Tibial artery (tissue), 4 donors: ENCODE measurements around the gene PLIN4.

ENCODE experiments used
- DNase-seq, 2 donors: peaks; one replicate each; pipeline ENCODE4 v3.0.0-alpha.2; 2019
- H3K27ac ChIP-seq, 2 donors: fragments of 200-600 bp; sonication (generic) in 1 of 2; 1 replicate in 1 of 2; 2 replicates in 1 of 2; pipeline ENCODE4 v1.5.1; 2018 to 2019; ENCODE audit warnings: mild to moderate bottlenecking in 1 of 2
- H3K27me3 ChIP-seq, 2 donors: fragments of 200-600 bp; sonication (generic) in 1 of 2; one replicate each; pipeline versions ENCODE4 v1.5.1 to v1.6.0; 2016 to 2019
- H3K36me3 ChIP-seq, 3 donors: fragments of 200-600 bp; sonication (generic) in 2 of 3; one replicate each; pipeline ENCODE4 v1.5.1; 2016 to 2019; ENCODE audit warnings: mild to moderate bottlenecking in 2 of 3
- H3K4me1 ChIP-seq, 4 donors: fragments of 200-600 bp; sonication (generic) in 2 of 4; 1 replicate in 3 of 4; 2 replicates in 1 of 4; pipeline ENCODE4 v1.5.1; 2016 to 2019
- H3K4me3 ChIP-seq, 2 donors: fragments of 200-600 bp; sonication (generic) in 1 of 2; 1 replicate in 1 of 2; 2 replicates in 1 of 2; pipeline ENCODE4 v1.5.1; 2018 to 2019; ENCODE audit warnings: mild to moderate bottlenecking in 2 of 2
- H3K9me3 ChIP-seq, 3 donors: fragments of 200-600 bp; sonication (generic) in 1 of 3; one replicate each; pipeline ENCODE4 v1.5.1; 2016 to 2019
- CTCF ChIP-seq, 2 experiments: fragments of 200-600 bp in 1 of 2; fragments of 450-650 bp in 1 of 2; IDR thresholded peaks; one replicate each; pipeline ENCODE4 v1.5.1; 2017 to 2019; ENCODE audit warnings: antibody characterized with exemption in 2 of 2, mild to moderate bottlenecking in 1 of 2, moderate library complexity in 1 of 2
- intact Hi-C: fragments of 100-400 bp; cut with DNase I; formaldehyde crosslinking; loops from one replicate; pipeline ENCODE4 v1.15.0; 2023; ENCODE audit warnings: low total_unique reads

PLIN4 gene

GRCh38 chr19:4504297-4504701 is 14.0 kb downstream of the PLIN4 start:
- H3K9me3 ChIP-seq = no peaks in the 10 kb centered on the region
- TF ChIP-seq CTCF (IDR thresholded peaks at IDR 0.05) = no peak
- H3K4me1 ChIP-seq = no peaks in the 10 kb centered on the region
- no peak for DNase-seq
- no peaks in the 10 kb centered on the region for H3K27me3 ChIP-seq
- intact Hi-C loops = no loop called here
- H3K36me3 ChIP-seq = peaks cover 18 to 68% (median 53%) of the 10 kb centered on the region in 3 donors
- H3K4me3 ChIP-seq = no peak overlapping the region
- no peak overlapping the region for H3K27ac ChIP-seq

- TF ChIP-seq CTCF (IDR thresholded peaks at IDR 0.05) = no peak
- Histone ChIP-seq H3K36me3 (peaks cover 23 to 73% (median 58%) of the 10 kb centered on the region in 3 donors), H3K4me3 (no peak overlapping the region), H3K27ac (no peak overlapping the region), H3K9me3 (no peaks in the 10 kb centered on the region), H3K27me3 (no peaks in the 10 kb centered on the region), H3K4me1 (no peaks in the 10 kb centered on the region)
- DNase-seq = no peak
- intact Hi-C loops = no loop called here
These were observed 14.5 kb downstream of the PLIN4 start for GRCh38 chr19:4503825-4504170.

GRCh38 chr19:4503132-4503824 is 15.0 kb downstream of the PLIN4 start:
- no peak for TF ChIP-seq CTCF (IDR thresholded peaks at IDR 0.05)
- no peak for DNase-seq
- H3K27me3 ChIP-seq = no peaks in the 10 kb centered on the region
- no peaks in the 10 kb centered on the region for H3K4me1 ChIP-seq
- H3K4me3 ChIP-seq = no peak overlapping the region
- no peaks in the 10 kb centered on the region for H3K9me3 ChIP-seq
- no peak overlapping the region for H3K27ac ChIP-seq
- intact Hi-C loops = no loop called here
- peaks cover 28 to 78% (median 64%) of the 10 kb centered on the region in 3 donors for H3K36me3 ChIP-seq

- Histone ChIP-seq H3K4me3 (no peak overlapping the region), H3K36me3 (peaks cover 36 to 86% (median 71%) of the 10 kb centered on the region in 3 donors), H3K27me3 (no peaks in the 10 kb centered on the region), H3K27ac (no peak overlapping the region), H3K9me3 (no peaks in the 10 kb centered on the region), H3K4me1 (no peaks in the 10 kb centered on the region)
- intact Hi-C loops = no loop called here
- TF ChIP-seq CTCF (IDR thresholded peaks at IDR 0.05) = no peak
- DNase-seq = no peak
These were observed 15.8 kb downstream of the PLIN4 start for GRCh38 chr19:4502282-4503131.

- Histone ChIP-seq H3K36me3 (peaks cover 38 to 94% (median 79%) of the 10 kb centered on the region in 3 donors), H3K27ac (no peak overlapping the region), H3K9me3 (no peaks in the 10 kb centered on the region), H3K4me1 (no peaks in the 10 kb centered on the region), H3K4me3 (no peak overlapping the region), H3K27me3 (no peaks in the 10 kb centered on the region)
- no peak for DNase-seq
- intact Hi-C loops = no loop called here
- no peak for TF ChIP-seq CTCF (IDR thresholded peaks at IDR 0.05)
These were observed 16.6 kb downstream of the PLIN4 start for GRCh38 chr19:4501691-4502090.
